OCI-LY7 (cell line): Measurements from ENCODE around the gene SPECC1. TPM values are rescaled to one million over a fixed set of nuclear protein-coding genes. Genes with fewer than 3 reads are reported as not detected.
"Not testable (repeated sequence)": the region's sequence is repeated elsewhere in the genome, so short reads cannot be mapped to it uniquely, and the experiment has no call there.

Experiments used
- BruUV-seq: library from RNA; stranded (reverse); fragments of 400-500 nt; replicated peaks from 2 replicates; lab custom pipeline; 2021; lab: Mats Ljungman, UMichigan
- CTCF ChIA-PET: fragments of 300-600 bp; sonication (Branson Sonifier 250); formaldehyde crosslinking; loops from one replicate; lab custom pipeline; 2022; ENCODE audit warnings: antibody characterized with exemption; ENCODE audit not compliant: unreplicated experiment; lab: Charles Lee
- POLR2A ChIA-PET: fragments of 300-600 bp; sonication (Branson Sonifier 250); formaldehyde crosslinking; loops from one replicate; lab custom pipeline; 2022; ENCODE audit warnings: antibody characterized with exemption; lab: Charles Lee
- DNase-seq: peaks from one replicate; pipeline ENCODE4 v3.0.0-alpha.2; 2015; ENCODE audit warnings: low spot score
- H2AFZ ChIP-seq: fragments of 200-600 bp; sonication (generic), shearing (Covaris generic); 2 replicates; pipeline ENCODE4 v1.6.1; 2014; ENCODE audit warnings: mild to moderate bottlenecking, antibody characterized with exemption, low read length, moderate library complexity
- H3K27ac ChIP-seq: fragments of 200-600 bp; sonication (generic); 2 replicates; pipeline ENCODE4 v1.5.1; 2014; ENCODE audit warnings: mixed run types, low read depth, mild to moderate bottlenecking, moderate library complexity, low read length, inconsistent platforms; ENCODE audit not compliant: poor library complexity, severe bottlenecking
- H3K36me3 ChIP-seq: fragments of 200-600 bp; sonication (generic); 2 replicates; pipeline ENCODE4 v1.6.1; 2014; ENCODE audit warnings: mild to moderate bottlenecking, antibody characterized with exemption, low read length, moderate library complexity, mixed read lengths; ENCODE audit not compliant: insufficient read depth
- H3K4me1 ChIP-seq: fragments of 200-600 bp; sonication (generic); 2 replicates; pipeline ENCODE4 v1.5.1; 2014; ENCODE audit warnings: mild to moderate bottlenecking, low read length; ENCODE audit not compliant: insufficient read depth, poor library complexity, severe bottlenecking
- H3K4me2 ChIP-seq: fragments of 200-600 bp; sonication (generic); 2 replicates; pipeline ENCODE4 v1.6.1; 2014; ENCODE audit warnings: mild to moderate bottlenecking, low read length
- H3K4me3 ChIP-seq: fragments of 200-600 bp; sonication (generic); 2 replicates; pipeline ENCODE4 v1.5.1; 2014; ENCODE audit warnings: mild to moderate bottlenecking, low read depth, low read length; ENCODE audit not compliant: poor library complexity, severe bottlenecking
- H3K79me2 ChIP-seq: fragments of 200-600 bp; sonication (generic); 2 replicates; pipeline ENCODE4 v1.6.1; 2016; ENCODE audit warnings: low read depth, mild to moderate bottlenecking, low read length, moderate library complexity, mixed read lengths; ENCODE audit not compliant: insufficient read depth
- H3K9me2 ChIP-seq: fragments of 200-600 bp; sonication (generic); 2 replicates; pipeline ENCODE4 v1.6.1; 2016; ENCODE audit warnings: mild to moderate bottlenecking, low read length, mixed read lengths; ENCODE audit not compliant: insufficient read depth
- H3K9me3 ChIP-seq: fragments of 200-600 bp; sonication (generic); 2 replicates; pipeline ENCODE4 v1.6.1; 2014; ENCODE audit warnings: mild to moderate bottlenecking, mixed run types, low read length, mixed read lengths
- H4K20me1 ChIP-seq: fragments of 200-600 bp; sonication (generic); 2 replicates; pipeline ENCODE4 v1.6.1; 2014; ENCODE audit warnings: mild to moderate bottlenecking, antibody characterized with exemption, low read length, moderate library complexity, mixed read lengths; ENCODE audit not compliant: insufficient read depth
- EZH2phosphoT487 ChIP-seq: fragments of 200-600 bp; sonication (generic); IDR thresholded peaks from 2 replicates; pipeline ENCODE4 v1.6.1; 2018; ENCODE audit warnings: low read depth, borderline replicate concordance, mild to moderate bottlenecking, mixed run types, antibody characterized with exemption, low read length, moderate library complexity, mixed read lengths
- intact Hi-C: fragments of 100-400 bp; cut with micrococcal nuclease; formaldehyde crosslinking; loops from one replicate; pipeline ENCODE4 v1.10.0; 2022; ENCODE audit not compliant: unreplicated experiment
- total RNA-seq, 2 experiments: library from RNA; depleted of rRNA in 1 of 2; stranded (reverse); fragments of >200 nt in 1 of 2; shearing (Covaris generic) in 1 of 2; gene quantifications; 2 replicates each; pipeline ENCODE4 v1.2.3, GENCODE V29; 2014 to 2022
- TF ChIP-seq, protein P1 (sequence below): fragments of 200-600 bp; sonication (generic); conservative IDR thresholded peaks from 2 replicates; pipeline ENCODE4 v1.5.1; 2014; ENCODE audit warnings: mild to moderate bottlenecking, antibody characterized with exemption, low read length, moderate library complexity, mixed read lengths

SPECC1 gene
- total RNA-seq, 2 experiments from 2014 or later: 0.47 to 2.8 TPM

DNA sequence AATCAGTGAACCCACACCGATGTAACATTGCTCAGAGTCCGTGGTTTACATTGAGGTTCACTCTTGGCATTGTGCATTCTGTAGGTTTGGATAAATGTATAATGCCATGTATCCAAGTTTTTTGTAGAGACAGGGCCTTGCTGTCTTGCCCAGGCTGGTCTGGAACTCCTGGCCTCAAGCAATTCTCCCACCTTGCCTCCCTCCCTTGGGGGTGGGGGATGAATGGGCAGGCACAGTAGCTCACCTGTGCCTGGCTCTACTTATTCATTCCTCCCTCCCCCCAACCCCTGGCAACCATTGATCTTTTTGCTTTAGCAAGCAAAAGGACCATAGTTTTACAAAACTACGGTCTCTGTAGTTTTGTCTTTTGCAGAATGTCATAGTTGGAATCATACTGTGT is 181.4 kb downstream of the SPECC1 start:
- no peaks in the 10 kb centered on the region for H3K79me2 ChIP-seq
- DNase-seq: no peak
- no peaks in the 10 kb centered on the region for H3K9me2 ChIP-seq
- H3K27ac ChIP-seq: no peak overlapping the region
- H3K4me3 ChIP-seq: no peak overlapping the region
- H3K9me3 ChIP-seq: peaks cover 3% of the 10 kb centered on the region; the same call in 1 of the 2 replicates
- intact Hi-C loops: no loop called here
- no peak for TF ChIP-seq EZH2phosphoT487
- TF ChIP-seq, protein P1, sequence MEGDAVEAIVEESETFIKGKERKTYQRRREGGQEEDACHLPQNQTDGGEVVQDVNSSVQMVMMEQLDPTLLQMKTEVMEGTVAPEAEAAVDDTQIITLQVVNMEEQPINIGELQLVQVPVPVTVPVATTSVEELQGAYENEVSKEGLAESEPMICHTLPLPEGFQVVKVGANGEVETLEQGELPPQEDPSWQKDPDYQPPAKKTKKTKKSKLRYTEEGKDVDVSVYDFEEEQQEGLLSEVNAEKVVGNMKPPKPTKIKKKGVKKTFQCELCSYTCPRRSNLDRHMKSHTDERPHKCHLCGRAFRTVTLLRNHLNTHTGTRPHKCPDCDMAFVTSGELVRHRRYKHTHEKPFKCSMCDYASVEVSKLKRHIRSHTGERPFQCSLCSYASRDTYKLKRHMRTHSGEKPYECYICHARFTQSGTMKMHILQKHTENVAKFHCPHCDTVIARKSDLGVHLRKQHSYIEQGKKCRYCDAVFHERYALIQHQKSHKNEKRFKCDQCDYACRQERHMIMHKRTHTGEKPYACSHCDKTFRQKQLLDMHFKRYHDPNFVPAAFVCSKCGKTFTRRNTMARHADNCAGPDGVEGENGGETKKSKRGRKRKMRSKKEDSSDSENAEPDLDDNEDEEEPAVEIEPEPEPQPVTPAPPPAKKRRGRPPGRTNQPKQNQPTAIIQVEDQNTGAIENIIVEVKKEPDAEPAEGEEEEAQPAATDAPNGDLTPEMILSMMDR: no peak
- no peak overlapping the region for H3K4me2 ChIP-seq
- H4K20me1 ChIP-seq: no peaks in the 10 kb centered on the region
- H3K4me1 ChIP-seq: no peaks in the 10 kb centered on the region
- no TSS peak for BruUV-seq
- H2AFZ ChIP-seq: no peak overlapping the region
- POLR2A ChIA-PET: interaction anchor here (0.6 kb wide), 1 partner anchor 506 kb away, joined by 4 read pairs; no protein-coding TSS in a partner anchor
- H3K36me3 ChIP-seq: no peaks in the 10 kb centered on the region
- CTCF ChIA-PET: no interaction called here

DNA sequence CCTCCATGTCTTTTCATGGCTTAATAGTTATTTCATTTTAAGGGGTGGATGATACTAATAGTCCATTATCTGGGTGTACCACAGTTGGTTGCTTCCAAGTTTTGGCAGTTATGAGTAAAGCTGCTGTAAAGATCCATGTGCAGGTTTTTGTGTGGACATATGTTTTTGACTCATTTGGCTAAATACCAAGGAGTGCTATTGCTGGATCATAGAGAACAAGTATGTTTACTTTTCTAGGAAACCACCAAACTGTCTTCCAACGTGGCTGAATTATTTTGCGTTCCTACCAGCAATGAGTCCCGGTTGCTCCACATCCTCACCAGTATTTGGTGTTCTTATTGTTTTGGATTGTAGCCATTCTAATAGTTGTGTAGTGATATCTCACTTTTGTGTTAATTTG is 181.9 kb downstream of the SPECC1 start:
- no peak for DNase-seq
- Histone ChIP-seq H3K27ac (no peak overlapping the region), H3K9me3 (peaks cover 8% of the 10 kb centered on the region), H4K20me1 (no peaks in the 10 kb centered on the region), H3K9me2 (no peaks in the 10 kb centered on the region), H2AFZ (no peak overlapping the region), H3K4me3 (no peak overlapping the region), H3K79me2 (no peaks in the 10 kb centered on the region), H3K4me1 (no peaks in the 10 kb centered on the region), H3K36me3 (no peaks in the 10 kb centered on the region), H3K4me2 (no peak overlapping the region)
- intact Hi-C loops: no loop called here
- POLR2A ChIA-PET: interaction anchor here (0.6 kb wide), 1 partner anchor 507 kb away, joined by 4 read pairs; no protein-coding TSS in a partner anchor
- no TSS peak for BruUV-seq
- CTCF ChIA-PET: no interaction called here
- TF ChIP-seq EZH2phosphoT487: no peak
- TF ChIP-seq, protein P1: no peak

DNA sequence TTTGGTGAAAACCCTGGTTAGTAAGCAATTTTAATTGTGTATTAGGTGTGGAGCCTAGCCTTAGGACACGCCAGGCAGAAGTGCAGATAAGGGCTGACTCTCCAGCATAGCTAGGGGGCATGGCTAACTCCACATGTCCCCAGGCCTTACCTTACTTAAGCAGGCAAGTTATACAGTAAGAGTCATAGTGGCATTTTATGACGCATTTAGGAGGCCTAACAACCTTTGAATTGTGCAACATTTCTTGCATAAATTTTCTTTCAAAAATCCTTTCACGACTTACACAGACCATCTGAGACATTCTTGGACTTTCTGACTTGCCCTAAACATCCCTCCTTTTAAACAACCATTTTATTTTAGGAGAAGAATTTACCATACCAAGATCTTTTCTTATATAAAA is 187.1 kb downstream of the SPECC1 start:
- H3K4me3 ChIP-seq, H4K20me1 ChIP-seq, H3K4me2 ChIP-seq, BruUV-seq, H3K36me3 ChIP-seq, intact Hi-C loops, H2AFZ ChIP-seq, DNase-seq, POLR2A ChIA-PET, H3K79me2 ChIP-seq, CTCF ChIA-PET, H3K9me2 ChIP-seq, H3K27ac ChIP-seq, H3K4me1 ChIP-seq: not testable (repeated sequence)
- H3K9me3 ChIP-seq: peaks cover 20% of the 10 kb centered on the region
